ENCODE data around the gene OAS1.

Gene OAS1

DNA sequence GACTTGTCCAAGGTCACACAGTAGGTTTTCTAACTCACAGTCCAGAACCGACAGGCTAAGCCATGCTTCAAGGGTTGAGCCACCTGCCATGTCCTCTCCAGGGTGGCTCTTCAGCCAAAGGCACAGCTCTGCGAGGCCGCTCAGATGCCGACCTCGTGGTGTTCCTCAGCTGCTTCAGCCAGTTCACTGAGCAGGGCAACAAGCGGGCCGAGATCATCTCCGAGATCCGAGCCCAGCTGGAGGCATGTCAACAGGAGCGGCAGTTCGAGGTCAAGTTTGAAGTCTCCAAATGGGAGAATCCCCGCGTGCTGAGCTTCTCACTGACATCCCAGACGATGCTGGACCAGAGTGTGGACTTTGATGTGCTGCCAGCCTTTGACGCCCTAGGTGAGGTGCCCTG is 58.9 kb downstream of the OAS1 start:
- no peak for DNase-seq (ENCODE audit: low read depth)

- no peak for DNase-seq (ENCODE audit: low read depth)
These were observed 60.5 kb downstream of the OAS1 start for GRCh38 chr12:112967306-112967705.

DNA sequence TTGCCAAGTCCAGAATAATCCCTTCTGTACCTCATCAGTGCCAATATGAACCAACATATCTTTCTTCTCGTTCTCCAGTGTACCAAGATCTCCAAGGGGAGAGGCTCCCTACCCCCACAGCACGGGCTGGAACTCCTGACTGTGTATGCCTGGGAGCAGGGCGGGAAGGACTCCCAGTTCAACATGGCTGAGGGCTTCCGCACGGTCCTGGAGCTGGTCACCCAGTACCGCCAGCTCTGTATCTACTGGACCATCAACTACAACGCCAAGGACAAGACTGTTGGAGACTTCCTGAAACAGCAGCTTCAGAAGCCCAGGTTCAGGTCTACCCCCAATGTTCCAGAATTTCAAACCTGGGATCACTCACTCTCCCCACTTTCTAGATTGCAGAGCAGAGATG is 61.1 kb downstream of the OAS1 start:
- no peak for DNase-seq (ENCODE audit: low read depth)

Measured in stromal cell of bone marrow (primary cell).